ENCODE data around the gene TNFRSF6B.

DNA sequence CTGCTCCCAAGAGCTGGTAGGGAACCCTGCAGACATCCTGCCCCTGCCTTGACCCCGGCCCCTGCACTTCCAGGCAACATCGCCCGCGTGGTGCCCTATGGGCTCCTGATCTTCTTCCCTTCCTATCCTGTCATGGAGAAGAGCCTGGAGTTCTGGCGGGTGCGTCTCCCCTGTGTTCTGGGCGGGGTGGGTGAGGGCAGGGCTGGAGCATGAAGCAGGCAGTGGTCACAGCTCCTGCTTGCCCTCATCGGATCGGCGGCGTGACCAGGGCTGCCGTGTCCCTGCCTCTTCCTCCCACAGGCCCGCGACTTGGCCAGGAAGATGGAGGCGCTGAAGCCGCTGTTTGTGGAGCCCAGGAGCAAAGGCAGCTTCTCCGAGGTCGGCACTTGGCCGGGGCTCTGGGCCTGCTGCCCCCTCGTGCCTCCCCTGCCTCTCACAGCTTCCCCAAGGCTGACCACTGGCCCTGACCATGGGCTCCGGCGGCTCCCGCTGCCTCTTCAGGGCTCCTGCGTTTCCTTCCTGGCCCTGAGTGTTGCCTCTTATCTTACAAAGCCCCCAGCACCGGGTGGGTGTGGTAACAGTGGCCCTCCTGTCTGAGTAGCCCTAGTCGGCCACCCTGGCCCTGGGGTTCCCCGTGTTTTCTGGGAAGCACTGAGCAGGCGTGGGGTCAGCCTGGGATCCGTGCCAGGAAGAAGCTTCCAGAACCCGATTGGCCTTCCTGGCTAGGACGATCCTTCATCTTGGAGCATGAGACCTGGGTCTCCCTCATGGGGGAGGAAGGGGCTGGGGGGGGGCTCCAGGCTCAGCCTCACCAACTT is 8.0 kb upstream of the TNFRSF6B start:
- TF ChIP-seq POLR2AphosphoS5 (IDR thresholded peaks at IDR 0.05) (peak in 1 of 4 donors; percentile 27), POLR2A (IDR thresholded peaks at IDR 0.05) (no peak)
- TF ChIP-seq, protein P1, sequence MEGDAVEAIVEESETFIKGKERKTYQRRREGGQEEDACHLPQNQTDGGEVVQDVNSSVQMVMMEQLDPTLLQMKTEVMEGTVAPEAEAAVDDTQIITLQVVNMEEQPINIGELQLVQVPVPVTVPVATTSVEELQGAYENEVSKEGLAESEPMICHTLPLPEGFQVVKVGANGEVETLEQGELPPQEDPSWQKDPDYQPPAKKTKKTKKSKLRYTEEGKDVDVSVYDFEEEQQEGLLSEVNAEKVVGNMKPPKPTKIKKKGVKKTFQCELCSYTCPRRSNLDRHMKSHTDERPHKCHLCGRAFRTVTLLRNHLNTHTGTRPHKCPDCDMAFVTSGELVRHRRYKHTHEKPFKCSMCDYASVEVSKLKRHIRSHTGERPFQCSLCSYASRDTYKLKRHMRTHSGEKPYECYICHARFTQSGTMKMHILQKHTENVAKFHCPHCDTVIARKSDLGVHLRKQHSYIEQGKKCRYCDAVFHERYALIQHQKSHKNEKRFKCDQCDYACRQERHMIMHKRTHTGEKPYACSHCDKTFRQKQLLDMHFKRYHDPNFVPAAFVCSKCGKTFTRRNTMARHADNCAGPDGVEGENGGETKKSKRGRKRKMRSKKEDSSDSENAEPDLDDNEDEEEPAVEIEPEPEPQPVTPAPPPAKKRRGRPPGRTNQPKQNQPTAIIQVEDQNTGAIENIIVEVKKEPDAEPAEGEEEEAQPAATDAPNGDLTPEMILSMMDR (IDR thresholded peaks at IDR 0.05) = no peak
